Immature natural killer cell (primary cell): ENCODE data around the gene HOMER3. TPM values are rescaled to one million over a fixed set of nuclear protein-coding genes. Genes with fewer than 3 reads are reported as not detected.
A peak's percentile ranks its signal among the peaks of the same experiment; 100 is the strongest.

Source experiments
- DNase-seq, 3 donors: peaks; one replicate each; pipeline ENCODE4 v3.0.0; 2022; ENCODE audit warnings: mixed read lengths in 1 of 3
- H3K27ac Mint-ChIP-seq, 6 donors: one replicate each; pipeline ENCODE4 v1.8.0; 2020; ENCODE audit warnings: mixed read lengths in 6 of 6, mild to moderate bottlenecking in 5 of 6, inconsistent platforms in 4 of 6, moderate library complexity in 3 of 6
- H3K27me3 Mint-ChIP-seq, 3 donors: one replicate each; pipeline ENCODE4 v1.8.0; 2020 to 2021; ENCODE audit warnings: low read depth in 3 of 3, mild to moderate bottlenecking in 3 of 3, mixed read lengths in 3 of 3, moderate library complexity in 3 of 3, inconsistent platforms in 1 of 3
- H3K36me3 Mint-ChIP-seq, 3 donors: one replicate each; pipeline ENCODE4 v1.8.0; 2020; ENCODE audit warnings: mixed read lengths in 3 of 3, inconsistent platforms in 2 of 3, mild to moderate bottlenecking in 2 of 3
- H3K4me1 Mint-ChIP-seq, 2 donors: one replicate each; pipeline ENCODE4 v1.8.0; 2020; ENCODE audit warnings: inconsistent platforms in 2 of 2, mild to moderate bottlenecking in 2 of 2, mixed read lengths in 2 of 2, moderate library complexity in 1 of 2
- H3K4me3 Mint-ChIP-seq, 5 donors: one replicate each; pipeline ENCODE4 v1.8.0; 2020; ENCODE audit warnings: mild to moderate bottlenecking in 5 of 5, mixed read lengths in 5 of 5, inconsistent platforms in 3 of 5, moderate library complexity in 3 of 5
- H3K9me3 Mint-ChIP-seq, 6 donors: one replicate each; pipeline ENCODE4 v1.8.0; 2020; ENCODE audit warnings: mild to moderate bottlenecking in 6 of 6, mixed read lengths in 6 of 6, inconsistent platforms in 4 of 6, moderate library complexity in 3 of 6
- polyA plus RNA-seq, 3 donors: library from polyadenylated mRNA; unstranded; fragments of 300-500 nt; fragmentation: Illumina TruSeq; gene quantifications; one replicate each; pipeline ENCODE4 v1.2.3, GENCODE V29; 2021

The HOMER3 gene
- polyA plus RNA-seq, 3 donors from 2014 or later = 0.47 TPM; not detected in 2

- H3K9me3 Mint-ChIP-seq = no peaks in the 10 kb centered on the region
- no peak overlapping the region for H3K4me3 Mint-ChIP-seq
- peaks cover 8 to 12% of the 10 kb centered on the region in 2 donors for H3K4me1 Mint-ChIP-seq
These were observed 41.1 kb downstream of the HOMER3 start for GRCh38 chr19:18899624-18900560.

GRCh38 chr19:18898607-18899408 lies 42.2 kb downstream of the HOMER3 start:
- H3K4me1 Mint-ChIP-seq = peaks cover 8 to 12% of the 10 kb centered on the region in 2 donors
- no peaks in the 10 kb centered on the region for H3K9me3 Mint-ChIP-seq
- peaks cover 9 to 15% (median 11%) of the 10 kb centered on the region in 3 donors for H3K27me3 Mint-ChIP-seq
- no peak overlapping the region for H3K4me3 Mint-ChIP-seq
- H3K27ac Mint-ChIP-seq = no peak overlapping the region
- no peak for DNase-seq
- peaks cover 0 to 14% (median 4%) of the 10 kb centered on the region in 3 donors for H3K36me3 Mint-ChIP-seq

More at GRCh38 chr19:18899624-18900560, 41.1 kb downstream of the HOMER3 start:
- DNase-seq = no peak
- Mint-ChIP-seq H3K27me3 (peaks cover 9 to 15% (median 11%) of the 10 kb centered on the region in 3 donors), H3K27ac (no peak overlapping the region), H3K36me3 (peaks cover 0 to 14% (median 4%) of the 10 kb centered on the region in 3 donors)

- H3K27me3 Mint-ChIP-seq = peaks cover 8 to 14% (median 11%) of the 10 kb centered on the region in 3 donors
- H3K36me3 Mint-ChIP-seq = peaks cover 0 to 14% (median 4%) of the 10 kb centered on the region in 3 donors
- no peaks in the 10 kb centered on the region for H3K9me3 Mint-ChIP-seq
- H3K4me3 Mint-ChIP-seq = no peak overlapping the region
- peaks cover 8 to 12% of the 10 kb centered on the region in 2 donors for H3K4me1 Mint-ChIP-seq
- DNase-seq = no peak
- no peak overlapping the region for H3K27ac Mint-ChIP-seq
These were observed 42.9 kb downstream of the HOMER3 start for GRCh38 chr19:18898081-18898606.

GRCh38 chr19:18897094-18898029 lies 43.7 kb downstream of the HOMER3 start:
- H3K4me1 Mint-ChIP-seq = peaks cover 8 to 12% of the 10 kb centered on the region in 2 donors
- H3K27me3 Mint-ChIP-seq = peaks cover 8 to 11% (median 11%) of the 10 kb centered on the region in 3 donors
- H3K36me3 Mint-ChIP-seq = peaks cover 0 to 14% (median 4%) of the 10 kb centered on the region in 3 donors
- no peak for DNase-seq
- no peaks in the 10 kb centered on the region for H3K9me3 Mint-ChIP-seq
- peak overlapping the region; percentile 43 to 71 (median 56) for H3K4me3 Mint-ChIP-seq
- no peak overlapping the region for H3K27ac Mint-ChIP-seq

GRCh38 chr19:18896421-18896841 lies 44.6 kb downstream of the HOMER3 start:
- Mint-ChIP-seq H3K9me3 (no peaks in the 10 kb centered on the region), H3K4me1 (peaks cover 8 to 12% of the 10 kb centered on the region in 2 donors), H3K27ac (no peak overlapping the region), H3K36me3 (peaks cover 0 to 11% (median 4%) of the 10 kb centered on the region in 3 donors), H3K4me3 (peak overlapping the region in 4 of 5 donors; percentile 38 to 74 (median 64)), H3K27me3 (peaks cover 9 to 11% (median 11%) of the 10 kb centered on the region in 3 donors)
- no peak for DNase-seq

GRCh38 chr19:18895824-18896341 lies 45.1 kb downstream of the HOMER3 start, which contains the start of gene CERS1:
Gene CERS1, minus strand, starts transcription at chr19:18896158. Its CDS starts 86 bp downstream, at chr19:18896072.
- Mint-ChIP-seq H3K4me3 (peak within 1 kb of the TSS; percentile 38 to 74 (median 64)), H3K9me3 (no peaks in the 10 kb centered on the region), H3K27me3 (peaks cover 10 to 11% (median 11%) of the 10 kb centered on the region in 3 donors), H3K27ac (no peak within 1 kb of the TSS), H3K4me1 (peaks cover 8 to 12% of the 10 kb centered on the region in 2 donors), H3K36me3 (peaks cover 0 to 9% (median 4%) of the 10 kb centered on the region in 3 donors)
- DNase-seq = no peak

GRCh38 chr19:18895038-18895823 lies 45.8 kb downstream of the HOMER3 start:
- Mint-ChIP-seq H3K36me3 (peaks cover 0 to 6% (median 4%) of the 10 kb centered on the region in 3 donors), H3K4me3 (peak overlapping the region in 1 of 5 donors; percentile 60), H3K27me3 (peaks cover 10 to 11% (median 11%) of the 10 kb centered on the region in 3 donors), H3K27ac (no peak overlapping the region), H3K9me3 (no peaks in the 10 kb centered on the region), H3K4me1 (peaks cover 8 to 12% of the 10 kb centered on the region in 2 donors)
- no peak for DNase-seq

- H3K9me3 Mint-ChIP-seq = no peaks in the 10 kb centered on the region
- peaks cover 0 to 6% (median 4%) of the 10 kb centered on the region in 3 donors for H3K36me3 Mint-ChIP-seq
- no peak overlapping the region for H3K27ac Mint-ChIP-seq
- H3K4me1 Mint-ChIP-seq = peaks cover 8 to 12% of the 10 kb centered on the region in 2 donors
- peaks cover 8 to 13% (median 11%) of the 10 kb centered on the region in 3 donors for H3K27me3 Mint-ChIP-seq
- peak overlapping the region in 1 of 5 donors; percentile 36 for H3K4me3 Mint-ChIP-seq
- DNase-seq = no peak
These were observed 46.6 kb downstream of the HOMER3 start for GRCh38 chr19:18894254-18895037.

GRCh38 chr19:18893587-18894253 lies 47.3 kb downstream of the HOMER3 start:
- Mint-ChIP-seq H3K4me1 (peaks cover 8 to 12% of the 10 kb centered on the region in 2 donors), H3K36me3 (peaks cover 0 to 6% (median 4%) of the 10 kb centered on the region in 3 donors), H3K27ac (no peak overlapping the region), H3K9me3 (no peaks in the 10 kb centered on the region), H3K27me3 (peaks cover 4 to 14% (median 11%) of the 10 kb centered on the region in 3 donors), H3K4me3 (no peak overlapping the region)
- DNase-seq = no peak

GRCh38 chr19:18889949-18890745 lies 50.9 kb downstream of the HOMER3 start:
- H3K27ac Mint-ChIP-seq = no peak overlapping the region

More at GRCh38 chr19:18889949-18890745, 50.9 kb downstream of the HOMER3 start:
- no peak for DNase-seq
- peaks cover 0 to 7% (median 3%) of the 10 kb centered on the region in 3 donors for H3K27me3 Mint-ChIP-seq
- H3K36me3 Mint-ChIP-seq = no peaks in the 10 kb centered on the region
- H3K4me1 Mint-ChIP-seq = no peaks in the 10 kb centered on the region
- no peaks in the 10 kb centered on the region for H3K9me3 Mint-ChIP-seq
- no peak overlapping the region for H3K4me3 Mint-ChIP-seq
